PC-3 (cell line): ENCODE results near the gene MSI2. TPM values are rescaled to one million over a fixed set of nuclear protein-coding genes. Genes with fewer than 3 reads are reported as not detected.

Source experiments
- ATAC-seq: fragments of 200-7000 bp; cut with Tn5 transposase; 2 replicates; pipeline ENCODE4 v1.9.1; 2020; ENCODE audit warnings: mild to moderate bottlenecking, moderate library complexity
- BruUV-seq: library from RNA; stranded (reverse); fragments of 400-500 nt; replicated peaks from 2 replicates; lab custom pipeline; 2021; lab: Mats Ljungman, UMichigan
- CTCF ChIA-PET: fragments of 300-600 bp; sonication (Branson Sonifier 250); formaldehyde crosslinking; loops from one replicate; lab custom pipeline; 2022; ENCODE audit warnings: antibody characterized with exemption; lab: Charles Lee
- POLR2A ChIA-PET: fragments of 300-600 bp; sonication (Branson Sonifier 250); formaldehyde crosslinking; loops from one replicate; lab custom pipeline; 2022; ENCODE audit warnings: antibody characterized with exemption; ENCODE audit not compliant: unreplicated experiment; lab: Charles Lee
- DNase-seq: peaks from one replicate; pipeline ENCODE4 v3.0.0-alpha.2; 2015
- H2AFZ ChIP-seq: fragments of 300-600 bp; sonication (generic); 2 replicates; pipeline ENCODE4 v1.6.0; 2016; ENCODE audit warnings: antibody characterized with exemption, low read length
- H3F3A ChIP-seq: fragments of 300-600 bp; sonication (generic); one replicate; pipeline ENCODE4 v1.6.0; 2017; ENCODE audit warnings: antibody characterized with exemption, low read length, control low read depth, mild to moderate bottlenecking; ENCODE audit not compliant: unreplicated experiment
- H3K27ac ChIP-seq: fragments of 300-600 bp; sonication (generic); 2 replicates; pipeline ENCODE4 v1.5.1; 2016; ENCODE audit warnings: mild to moderate bottlenecking, low read length
- H3K27me3 ChIP-seq: fragments of 300-600 bp; sonication (generic); 2 replicates; pipeline ENCODE4 v1.6.1; 2016; ENCODE audit warnings: low read length, mixed read lengths
- H3K36me3 ChIP-seq: fragments of 300-600 bp; sonication (generic); 2 replicates; pipeline ENCODE4 v1.6.1; 2016; ENCODE audit warnings: low read depth, mixed run types, low read length, mixed read lengths
- H3K4me1 ChIP-seq: fragments of 300-600 bp; sonication (generic); 2 replicates; pipeline ENCODE4 v1.5.1; 2016; ENCODE audit warnings: low read length; ENCODE audit not compliant: insufficient read depth
- H3K4me2 ChIP-seq: fragments of 300-600 bp; sonication (generic); 2 replicates; pipeline ENCODE4 v1.6.0; 2016; ENCODE audit warnings: low read length
- H3K4me3 ChIP-seq: fragments of 300-600 bp; sonication (generic); 2 replicates; pipeline ENCODE4 v1.5.1; 2016; ENCODE audit warnings: mild to moderate bottlenecking, low read length, mixed read lengths
- H3K79me2 ChIP-seq: fragments of 300-600 bp; sonication (generic); 2 replicates; pipeline ENCODE4 v1.6.1; 2017; ENCODE audit warnings: low read length, mixed read lengths
- H3K9ac ChIP-seq: fragments of 300-600 bp; sonication (generic); 2 replicates; pipeline ENCODE4 v1.6.0; 2016; ENCODE audit warnings: mild to moderate bottlenecking, low read length
- H3K9me2 ChIP-seq: fragments of 300-600 bp; sonication (generic); replicated peaks from 2 replicates; pipeline ENCODE4 v1.6.1; 2016; ENCODE audit warnings: mixed run types, low read length, mixed read lengths
- H3K9me3 ChIP-seq: fragments of 300-600 bp; sonication (generic); 2 replicates; pipeline ENCODE4 v1.6.1; 2016; ENCODE audit warnings: low read length, mixed read lengths
- H4K20me1 ChIP-seq: fragments of 300-600 bp; sonication (generic); 2 replicates; pipeline ENCODE4 v1.6.1; 2016; ENCODE audit warnings: low read length, mixed read lengths
- EZH2 ChIP-seq: fragments of 300-600 bp; sonication (generic); IDR thresholded peaks from one replicate; pipeline ENCODE4 v1.6.1; 2017; ENCODE audit warnings: antibody characterized with exemption, mild to moderate bottlenecking, low read length; ENCODE audit not compliant: unreplicated experiment
- EZH2phosphoT487 ChIP-seq: fragments of 300-600 bp; sonication (generic); IDR thresholded peaks from 2 replicates; pipeline ENCODE4 v1.6.1; 2018; ENCODE audit warnings: mild to moderate bottlenecking, antibody characterized with exemption, low read length, borderline replicate concordance
- intact Hi-C: fragments of 100-400 bp; cut with micrococcal nuclease; formaldehyde crosslinking; loops from 2 replicates; pipeline ENCODE4 v1.9.0; 2023
- total RNA-seq: library from RNA; depleted of rRNA; stranded (reverse); fragments of >200 nt; gene quantifications from 2 replicates; pipeline ENCODE4 v1.2.3, GENCODE V29; 2014
- TF ChIP-seq, protein P1 (sequence below): fragments of 300-600 bp; sonication (generic); conservative IDR thresholded peaks from 2 replicates; pipeline ENCODE4 v1.5.1; 2017; ENCODE audit warnings: antibody characterized with exemption, low read depth, mild to moderate bottlenecking, low read length

Gene MSI2
- total RNA-seq, 1 experiment from 2014 or later, result 54.7 TPM

DNA sequence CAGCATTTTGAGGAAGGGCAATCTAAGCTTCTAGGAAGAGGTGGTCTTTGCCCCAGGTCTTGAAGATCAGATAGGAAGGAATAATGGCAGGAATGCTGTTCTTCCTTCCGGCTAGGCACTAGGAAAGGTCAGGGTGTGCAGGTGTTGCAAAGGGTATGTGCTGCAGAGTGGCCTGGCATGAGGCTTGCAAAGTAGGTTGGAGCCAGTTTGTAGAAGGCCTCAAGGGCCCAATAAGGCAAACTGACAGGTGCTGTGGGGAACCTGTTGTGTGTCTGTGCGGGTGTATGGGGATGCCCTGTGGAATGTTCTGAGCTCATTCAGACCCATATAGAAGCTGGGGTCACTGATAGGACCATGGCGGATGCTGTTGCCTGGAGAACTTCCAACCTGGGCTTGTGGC is 12.7 kb downstream of the MSI2 start:
- no peak overlapping the region for H3K9ac ChIP-seq
- ATAC-seq, result no peak
- no peak overlapping the region for H3K4me2 ChIP-seq
- no peak overlapping the region for H3K27ac ChIP-seq
- no peak for DNase-seq
- no peaks in the 10 kb centered on the region for H3K9me2 ChIP-seq
- no TSS peak for BruUV-seq
- H3K4me1 ChIP-seq, result no peaks in the 10 kb centered on the region
- no peak overlapping the region for H2AFZ ChIP-seq
- ChIA-PET CTCF (no interaction called here), POLR2A (no interaction called here)
- H3F3A ChIP-seq, result no peaks in the 10 kb centered on the region
- peaks cover 14% of the 10 kb centered on the region for H3K36me3 ChIP-seq
- H3K79me2 ChIP-seq, result no peaks in the 10 kb centered on the region
- intact Hi-C loops, result no loop called here
- no peaks in the 10 kb centered on the region for H3K9me3 ChIP-seq
- H4K20me1 ChIP-seq, result no peaks in the 10 kb centered on the region
- H3K27me3 ChIP-seq, result no peaks in the 10 kb centered on the region
- no peak overlapping the region for H3K4me3 ChIP-seq
- TF ChIP-seq EZH2phosphoT487 (no peak), EZH2 (no peak)
- TF ChIP-seq, protein P1, sequence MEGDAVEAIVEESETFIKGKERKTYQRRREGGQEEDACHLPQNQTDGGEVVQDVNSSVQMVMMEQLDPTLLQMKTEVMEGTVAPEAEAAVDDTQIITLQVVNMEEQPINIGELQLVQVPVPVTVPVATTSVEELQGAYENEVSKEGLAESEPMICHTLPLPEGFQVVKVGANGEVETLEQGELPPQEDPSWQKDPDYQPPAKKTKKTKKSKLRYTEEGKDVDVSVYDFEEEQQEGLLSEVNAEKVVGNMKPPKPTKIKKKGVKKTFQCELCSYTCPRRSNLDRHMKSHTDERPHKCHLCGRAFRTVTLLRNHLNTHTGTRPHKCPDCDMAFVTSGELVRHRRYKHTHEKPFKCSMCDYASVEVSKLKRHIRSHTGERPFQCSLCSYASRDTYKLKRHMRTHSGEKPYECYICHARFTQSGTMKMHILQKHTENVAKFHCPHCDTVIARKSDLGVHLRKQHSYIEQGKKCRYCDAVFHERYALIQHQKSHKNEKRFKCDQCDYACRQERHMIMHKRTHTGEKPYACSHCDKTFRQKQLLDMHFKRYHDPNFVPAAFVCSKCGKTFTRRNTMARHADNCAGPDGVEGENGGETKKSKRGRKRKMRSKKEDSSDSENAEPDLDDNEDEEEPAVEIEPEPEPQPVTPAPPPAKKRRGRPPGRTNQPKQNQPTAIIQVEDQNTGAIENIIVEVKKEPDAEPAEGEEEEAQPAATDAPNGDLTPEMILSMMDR, result no peak

DNA sequence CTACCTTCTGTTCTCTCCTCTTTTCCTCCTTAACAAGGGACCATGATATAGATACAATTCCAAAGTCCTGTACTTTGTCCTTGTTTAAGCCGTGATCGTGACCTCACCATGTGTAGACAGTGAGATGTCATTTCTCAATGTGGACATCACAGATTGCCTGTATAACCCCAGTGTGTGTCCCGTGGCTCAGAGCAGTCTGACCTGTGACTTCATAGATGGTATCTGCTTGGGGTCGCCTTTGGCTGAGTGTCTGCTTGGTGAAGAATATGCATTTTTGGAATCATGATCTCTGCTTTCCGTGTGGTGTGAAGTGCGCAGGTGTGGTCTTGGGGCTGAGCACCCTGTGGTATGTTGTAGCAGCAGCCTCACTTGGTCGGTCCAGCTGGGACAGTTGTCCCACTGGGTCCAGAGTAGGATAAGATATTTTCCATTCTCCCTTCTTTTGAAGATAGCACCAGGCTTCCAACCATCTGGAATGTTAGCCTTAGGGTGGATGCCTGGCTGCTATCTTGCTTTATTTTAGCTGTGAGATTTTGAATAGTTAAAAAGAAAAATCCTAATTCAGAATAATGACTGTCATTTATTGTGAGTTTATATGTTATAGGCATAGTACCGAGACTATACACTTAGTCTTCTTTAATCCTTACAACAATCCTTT is 13.4 kb downstream of the MSI2 start:
- ChIA-PET POLR2A (no interaction called here), CTCF (no interaction called here)
- DNase-seq (no peak), ATAC-seq (no peak)
- Histone ChIP-seq H3F3A (no peaks in the 10 kb centered on the region), H4K20me1 (no peaks in the 10 kb centered on the region), H3K27me3 (no peaks in the 10 kb centered on the region), H3K9me2 (no peaks in the 10 kb centered on the region), H3K4me2 (no peak overlapping the region), H3K9me3 (no peaks in the 10 kb centered on the region), H2AFZ (no peak overlapping the region), H3K27ac (no peak overlapping the region), H3K79me2 (no peaks in the 10 kb centered on the region), H3K36me3 (peaks cover 13% of the 10 kb centered on the region), H3K9ac (no peak overlapping the region), H3K4me1 (no peaks in the 10 kb centered on the region), H3K4me3 (no peak overlapping the region)
- TF ChIP-seq, protein P1, result no peak
- TF ChIP-seq EZH2phosphoT487, result no peak
- TF ChIP-seq EZH2, result no peak
- intact Hi-C loops, result no loop called here
- no TSS peak for BruUV-seq

DNA sequence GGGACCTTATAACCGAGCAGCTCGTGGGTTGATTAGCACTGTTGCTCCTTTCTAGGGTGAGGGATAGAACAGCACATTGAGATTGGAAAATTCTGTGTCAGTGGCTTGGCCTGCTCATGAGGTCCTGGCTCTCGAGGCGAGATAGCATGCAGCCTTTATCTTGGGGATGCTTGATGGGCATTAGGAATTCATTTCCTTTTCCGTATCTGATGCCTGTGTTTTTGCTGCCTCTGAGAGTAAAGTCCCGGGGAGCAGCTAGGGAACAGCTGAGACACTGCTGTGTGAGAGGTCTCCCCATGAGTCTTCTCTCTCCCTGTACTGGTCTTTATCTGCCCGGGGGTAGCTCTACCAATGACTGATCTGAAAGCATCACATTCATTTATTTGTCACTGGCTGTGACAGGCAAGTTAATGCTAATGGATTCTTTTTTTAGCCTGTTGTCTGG is 14.5 kb downstream of the MSI2 start:
- TF ChIP-seq, protein P1, result no peak
- TF ChIP-seq EZH2 (no peak), EZH2phosphoT487 (no peak)
- no peaks in the 10 kb centered on the region for H3K4me1 ChIP-seq
- no TSS peak for BruUV-seq
- H2AFZ ChIP-seq, result no peak overlapping the region
- H3K4me2 ChIP-seq, result no peak overlapping the region
- peaks cover 13% of the 10 kb centered on the region for H3K36me3 ChIP-seq
- no peaks in the 10 kb centered on the region for H4K20me1 ChIP-seq
- H3K4me3 ChIP-seq, result no peak overlapping the region
- no peaks in the 10 kb centered on the region for H3K79me2 ChIP-seq
- no peaks in the 10 kb centered on the region for H3K9me3 ChIP-seq
- no peak overlapping the region for H3K27ac ChIP-seq
- H3F3A ChIP-seq, result no peaks in the 10 kb centered on the region
- DNase-seq, result no peak
- CTCF ChIA-PET, result interaction anchor here (0.5 kb wide), 1 partner anchor 15 kb away, joined by 5 read pairs; no protein-coding TSS in a partner anchor
- no peak overlapping the region for H3K9ac ChIP-seq
- H3K9me2 ChIP-seq, result no peaks in the 10 kb centered on the region
- POLR2A ChIA-PET, result interaction anchor here (0.7 kb wide), 2 partner anchors 10 to 14 kb away, joined by 4 to 12 read pairs; partner anchors contain the start of gene MSI2
- H3K27me3 ChIP-seq, result no peaks in the 10 kb centered on the region
- no peak for ATAC-seq
- intact Hi-C loops, result no loop called here
